Esophagus squamous epithelium (tissue), 5 donors: ENCODE data around the gene PCSK5. TPM values are rescaled to one million over a fixed set of nuclear protein-coding genes. Genes with fewer than 3 reads are reported as not detected.

ENCODE experiments used
- DNase-seq: peaks from one replicate; lab custom pipeline; 2025; lab: John Stamatoyannopoulos, UW
- H3K27ac ChIP-seq, 4 donors: fragments of 200-600 bp; sonication (generic); one replicate each; pipeline ENCODE4 v1.5.1; 2016 to 2019; ENCODE audit warnings: mild to moderate bottlenecking in 1 of 4
- H3K27me3 ChIP-seq, 4 donors: fragments of 200-600 bp; sonication (generic); 1 replicate in 3 of 4; 2 replicates in 1 of 4; pipeline versions ENCODE4 v1.5.1 to v1.6.0; 2017 to 2021; ENCODE audit warnings: antibody characterized with exemption in 1 of 4
- H3K36me3 ChIP-seq, 3 donors: fragments of 200-600 bp; sonication (generic); one replicate each; pipeline ENCODE4 v1.5.1; 2016 to 2019
- H3K4me1 ChIP-seq, 3 donors: fragments of 200-600 bp; sonication (generic); one replicate each; pipeline ENCODE4 v1.5.1; 2017 to 2019
- H3K4me3 ChIP-seq, 4 donors: fragments of 200-600 bp; sonication (generic); 1 replicate in 3 of 4; 2 replicates in 1 of 4; pipeline ENCODE4 v1.5.1; 2016 to 2019; ENCODE audit warnings: mild to moderate bottlenecking in 2 of 4, moderate library complexity in 1 of 4
- H3K9me3 ChIP-seq, 3 donors: fragments of 200-600 bp; sonication (generic); one replicate each; pipeline ENCODE4 v1.5.1; 2016 to 2019
- CTCF ChIP-seq, 6 experiments: fragments of 450-650 bp in 4 of 6; fragments of 200-600 bp in 2 of 6; sonication (generic) in 2 of 6; IDR thresholded peaks; one replicate each; pipeline ENCODE4 v1.5.1; 2016 to 2019; ENCODE audit warnings: antibody characterized with exemption in 6 of 6, mild to moderate bottlenecking in 4 of 6, moderate library complexity in 4 of 6
- POLR2A ChIP-seq, 4 donors: fragments of 450-650 bp; IDR thresholded peaks; one replicate each; pipeline ENCODE4 v1.6.1; 2017; ENCODE audit warnings: antibody characterized with exemption in 4 of 4, mild to moderate bottlenecking in 4 of 4, moderate library complexity in 3 of 4
- whole genome bisulfite sequencing, 2 donors: methylation state at CpG; one replicate each; pipeline ENCODE4 v1.1.5; 2018; 5-methylcytosine and 5-hydroxymethylcytosine counted together
- intact Hi-C: fragments of 100-400 bp; cut with DNase I; formaldehyde crosslinking; loops from one replicate; pipeline ENCODE4 v1.15.0; 2022
- total RNA-seq, 4 donors: library from RNA; depleted of rRNA; stranded (reverse); fragments of >200 nt; gene quantifications; one replicate each; pipeline ENCODE4 v1.1.0, GENCODE V29; 2016
- donor health status: DM: yes; HTN: yes; CAD: no.

PCSK5 gene
- total RNA-seq, 4 donors from 2014 or later, result 8.4 to 33.8 (median 24.2) TPM

DNA sequence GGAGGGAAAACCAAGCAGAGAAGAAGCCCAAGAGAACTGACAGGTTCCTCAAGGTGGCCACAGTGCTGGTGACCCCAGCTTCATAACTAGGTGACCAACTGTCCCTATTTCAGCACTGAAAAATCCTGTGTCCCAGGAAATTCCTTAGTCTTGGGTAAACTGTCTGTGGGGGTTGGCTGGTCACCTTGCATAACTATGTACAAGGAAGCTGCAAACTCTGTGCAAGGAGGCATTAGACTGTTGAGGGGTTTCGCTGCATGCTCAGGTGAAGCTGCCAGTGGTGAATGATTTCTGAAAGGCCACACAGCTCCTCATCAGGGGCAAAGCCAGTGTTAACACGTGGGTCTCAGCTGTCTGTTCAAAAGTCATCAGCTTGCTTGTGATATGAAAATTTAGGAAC is 36.9 kb downstream of the PCSK5 start:
- H3K36me3 ChIP-seq, result no peaks in the 10 kb centered on the region
- no peak overlapping the region for H3K27ac ChIP-seq
- H3K4me3 ChIP-seq, result no peak overlapping the region
- WGBS, 2 donors, result 67 to 79% methylated on average over 1 to 2 of the region's 2 CpGs
- no peak for DNase-seq
- no peaks in the 10 kb centered on the region for H3K9me3 ChIP-seq
- H3K4me1 ChIP-seq, result peaks cover 0 to 19% (median 10%) of the 10 kb centered on the region in 3 donors
- intact Hi-C loops, result no loop called here
- H3K27me3 ChIP-seq, result no peaks in the 10 kb centered on the region
- TF ChIP-seq CTCF (IDR thresholded peaks at IDR 0.05), result no peak

DNA sequence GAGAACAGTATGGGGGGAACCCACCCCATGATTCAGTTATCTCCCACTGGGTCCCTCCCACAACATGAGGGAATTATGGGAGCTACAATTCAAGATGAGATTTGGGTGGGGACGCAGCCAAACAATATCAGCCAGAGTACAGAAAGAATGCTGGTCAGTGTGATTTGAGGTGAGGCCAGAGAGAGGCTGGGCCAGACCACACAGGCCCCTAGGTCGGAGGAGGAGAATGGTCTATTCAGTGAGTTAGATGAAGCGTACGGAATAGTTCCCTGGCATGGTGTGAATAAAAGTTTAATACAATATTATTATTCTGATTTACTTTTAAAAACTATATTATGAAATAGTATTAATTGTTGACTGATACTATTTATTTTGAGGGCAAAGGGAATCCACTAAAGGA is 39.7 kb downstream of the PCSK5 start:
- Histone ChIP-seq H3K9me3 (no peaks in the 10 kb centered on the region), H3K27me3 (no peaks in the 10 kb centered on the region), H3K27ac (peak overlapping the region in 3 of 4 donors; percentile 31 to 61 (median 46)), H3K36me3 (peaks cover 0 to 25% (median 0%) of the 10 kb centered on the region in 3 donors), H3K4me3 (no peak overlapping the region), H3K4me1 (peaks cover 0 to 22% (median 12%) of the 10 kb centered on the region in 3 donors)
- DNase-seq, result no peak
- no peak for TF ChIP-seq CTCF (IDR thresholded peaks at IDR 0.05)
- TF ChIP-seq POLR2A (IDR thresholded peaks at IDR 0.05), result no peak
- WGBS, 2 donors, result 67 to 85% methylated on average over 4 of the region's 4 CpGs
- intact Hi-C loops, result no loop called here

- 21 to 28% methylated on average over 3 of the region's 3 CpGs for WGBS, 2 donors
- H3K27ac ChIP-seq, result peak overlapping the region; percentile 18 to 61 (median 38)
- no peaks in the 10 kb centered on the region for H3K27me3 ChIP-seq
- H3K4me1 ChIP-seq, result peaks cover 0 to 25% (median 14%) of the 10 kb centered on the region in 3 donors
- TF ChIP-seq POLR2A (IDR thresholded peaks at IDR 0.05), result no peak
- TF ChIP-seq CTCF (IDR thresholded peaks at IDR 0.05), result no peak
- H3K9me3 ChIP-seq, result no peaks in the 10 kb centered on the region
- no peak for DNase-seq
- H3K36me3 ChIP-seq, result peaks cover 0 to 25% (median 0%) of the 10 kb centered on the region in 3 donors
- intact Hi-C loops, result no loop called here
- H3K4me3 ChIP-seq, result no peak overlapping the region
Observed at GRCh38 chr9:75930730-75931321, 40.4 kb downstream of the PCSK5 start.

DNA sequence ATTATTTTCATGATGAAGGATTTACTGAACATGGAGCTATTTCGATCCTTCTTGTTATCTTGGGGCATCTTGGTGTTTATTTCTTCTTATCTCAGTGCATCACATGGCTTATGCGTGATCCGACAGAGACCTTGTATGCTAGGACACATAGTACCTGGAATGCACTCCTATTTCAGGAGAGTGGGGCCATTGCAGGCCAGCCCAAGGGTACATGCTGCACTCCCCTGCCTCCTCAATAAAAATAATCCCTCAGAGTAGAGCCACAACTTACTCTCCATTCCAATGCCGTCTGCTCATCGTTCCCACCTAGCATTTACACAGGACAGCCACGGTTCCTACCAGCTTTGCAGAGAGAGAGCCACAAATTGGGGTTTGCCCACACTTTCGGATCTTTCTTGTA is 43.5 kb downstream of the PCSK5 start:
- intact Hi-C loops, result no loop called here
- Histone ChIP-seq H3K27ac (no peak overlapping the region), H3K4me3 (no peak overlapping the region), H3K4me1 (peaks cover 0 to 29% (median 10%) of the 10 kb centered on the region in 3 donors), H3K36me3 (peaks cover 0 to 25% (median 0%) of the 10 kb centered on the region in 3 donors), H3K9me3 (no peaks in the 10 kb centered on the region), H3K27me3 (no peaks in the 10 kb centered on the region)
- DNase-seq, result no peak
- WGBS, 2 donors, result 88 to 95% methylated on average over 7 of the region's 7 CpGs
- TF ChIP-seq CTCF (IDR thresholded peaks at IDR 0.05) (no peak), POLR2A (IDR thresholded peaks at IDR 0.05) (no peak)

DNA sequence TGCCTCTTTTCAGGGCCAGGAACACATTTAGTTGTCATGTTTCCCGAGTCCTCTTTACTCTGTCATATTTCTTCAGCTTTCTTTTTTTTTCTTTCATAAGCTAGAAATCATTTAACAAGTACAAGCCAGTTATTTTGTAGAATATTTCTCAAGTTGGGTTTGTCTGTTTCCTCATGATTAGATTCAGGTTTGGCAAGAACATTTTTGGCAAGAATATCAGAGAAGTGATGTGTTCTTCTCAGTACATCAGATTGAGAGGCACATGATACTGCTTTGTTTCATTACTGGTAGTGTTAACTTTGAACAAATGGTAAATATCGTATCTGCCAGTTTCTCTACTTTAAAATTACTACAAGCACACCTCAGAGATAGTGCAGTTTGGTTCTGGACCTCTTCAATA is 45.1 kb downstream of the PCSK5 start:
- peaks cover 0 to 24% (median 10%) of the 10 kb centered on the region in 3 donors for H3K4me1 ChIP-seq
- no peak for DNase-seq
- H3K27ac ChIP-seq, result no peak overlapping the region
- no peak overlapping the region for H3K4me3 ChIP-seq
- H3K9me3 ChIP-seq, result no peaks in the 10 kb centered on the region
- intact Hi-C loops, result no loop called here
- 32 to 39% methylated on average over 2 of the region's 2 CpGs for WGBS, 2 donors
- H3K27me3 ChIP-seq, result no peaks in the 10 kb centered on the region
- TF ChIP-seq POLR2A (IDR thresholded peaks at IDR 0.05) (no peak), CTCF (IDR thresholded peaks at IDR 0.05) (no peak)
- peaks cover 0 to 25% (median 0%) of the 10 kb centered on the region in 3 donors for H3K36me3 ChIP-seq
